ENCODE results near the gene DHRS13.

Gene DHRS13

GRCh38 chr17:28856028-28856574, 46.8 kb downstream of the DHRS13 start:
- no peak for DNase-seq

GRCh38 chr17:28855336-28855679, 47.6 kb downstream of the DHRS13 start:
- no peak for DNase-seq

GRCh38 chr17:28854457-28855335, 48.2 kb downstream of the DHRS13 start, which contains the start of gene ERAL1:
Gene ERAL1 (plus strand): TSS chr17:28855016. CDS start chr17:28855035, 19 bp downstream.
- DNase-seq, result peak; percentile 90

- no peak for DNase-seq
These were observed 49.6 kb downstream of the DHRS13 start for GRCh38 chr17:28853295-28853694.

- peak; percentile 4 to 19 for DNase-seq
These were observed 53.6 kb downstream of the DHRS13 start for GRCh38 chr17:28849281-28849680.

GRCh38 chr17:28848667-28849066, 54.2 kb downstream of the DHRS13 start:
- peak; percentile 40 to 60 for DNase-seq

Data from Kasumi-1 (cell line).